ENCODE measurements around the gene KCNQ1. TPM values are rescaled to one million over a fixed set of nuclear protein-coding genes. Genes with fewer than 3 reads are reported as not detected.

The KCNQ1 gene
- total and polyA plus RNA-seq, 9 of the 15 experiments (the other 6 are each of a cell fraction or from before 2014, with no cell fraction given): 0.44 TPM; not detected in 8

DNA sequence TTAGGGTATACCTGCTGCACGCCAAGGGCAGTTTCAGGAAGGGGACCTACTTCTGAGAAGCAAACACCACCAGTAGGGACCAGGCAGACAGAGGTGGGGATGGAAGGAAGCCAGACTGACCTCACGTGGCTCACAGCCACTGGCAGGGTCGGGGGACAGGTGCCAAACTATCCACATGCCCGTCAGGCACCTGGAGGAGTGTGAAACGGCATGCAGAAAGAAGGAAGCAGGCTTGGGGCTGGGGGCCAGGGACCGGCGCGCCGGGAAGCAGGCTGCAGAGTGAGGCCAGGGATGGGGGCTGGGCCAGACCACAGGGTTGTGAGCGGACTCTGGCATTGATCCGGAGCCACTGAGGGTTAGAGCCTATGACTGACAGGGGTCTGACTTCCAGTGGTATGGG is 393.3 kb downstream of the KCNQ1 start:
- H3K4me1 ChIP-seq (replicated peaks in 1 of 2; ENCODE audit: control insufficient read depth in 2 of 2, insufficient read depth in 2 of 2, low read length in 2 of 2): peaks cover 10 to 81% of the 10 kb centered on the region in 2 experiments
- H2AFZ ChIP-seq (ENCODE audit: low read depth, low read length): no peak overlapping the region
- no peak overlapping the region for H3K27ac ChIP-seq (ENCODE audit: extremely low read depth, low read depth, low read length)
- H3K79me2 ChIP-seq (ENCODE audit: control insufficient read depth, insufficient read depth, low read length): no peaks in the 10 kb centered on the region
- no peaks in the 10 kb centered on the region for H3K36me3 ChIP-seq (ENCODE audit: control insufficient read depth, insufficient read depth, low read length)
- H3K27me3 ChIP-seq (ENCODE audit: control insufficient read depth in 2 of 2, insufficient read depth in 2 of 2, low read length in 2 of 2): peaks cover 0 to 6% of the 10 kb centered on the region in 2 experiments; a peak in 2 of 5 replicates
- no peaks in the 10 kb centered on the region for H3K9me3 ChIP-seq (replicated peaks; ENCODE audit: control insufficient read depth, insufficient read depth, low read depth, low read length)
- H3K4me3 ChIP-seq: no peak overlapping the region
- in situ Hi-C loops (cut with MboI): no loop called here
- 40% methylated on average over 11 of the region's 11 CpGs for WGBS (ENCODE audit: insufficient coverage, low coverage, missing lambda C conversion rate)
- no peak for DNase-seq (ENCODE audit: extremely low read depth in 1 of 4, low spot score in 3 of 4)
- no peaks in the 10 kb centered on the region for H3K9me1 ChIP-seq (ENCODE audit: control insufficient read depth, insufficient read depth, low read length)
- ChIA-PET CTCF (ENCODE audit: low intra/inter-chr PET ratio) (no interaction called here), POLR2A (no interaction called here)
- no peak for ATAC-seq
- no peaks in the 10 kb centered on the region for H4K20me1 ChIP-seq (replicated peaks; ENCODE audit: control insufficient read depth, insufficient read depth, low read length)
- no peak for FAIRE-seq
- H3K9ac ChIP-seq (ENCODE audit: insufficient read depth in 1 of 2, low read depth in 2 of 2, low read length in 2 of 2): no peak overlapping the region
- no peak overlapping the region for H3K4me2 ChIP-seq (ENCODE audit: insufficient read depth, low read length)
- intact Hi-C loops (cut with micrococcal nuclease): no loop called here
- BruUV-seq (replicated peaks): no TSS peak
- no peak for TF ChIP-seq DDX20 (tag; IDR thresholded peaks at IDR 0.05; ENCODE audit: low read depth)
- no peak for TF ChIP-seq MCM2 (IDR thresholded peaks at IDR 0.05; ENCODE audit: low read depth)
- TF ChIP-seq SP1 (CRISPR knock-in tag; IDR thresholded peaks at IDR 0.05): no peak
- no peak for TF ChIP-seq SUPT5H (IDR thresholded peaks at IDR 0.05)
- TF ChIP-seq EZH2 (IDR thresholded peaks at IDR 0.05; ENCODE audit: borderline replicate concordance, low read depth, low read length): no peak
- TF ChIP-seq, protein P1, sequence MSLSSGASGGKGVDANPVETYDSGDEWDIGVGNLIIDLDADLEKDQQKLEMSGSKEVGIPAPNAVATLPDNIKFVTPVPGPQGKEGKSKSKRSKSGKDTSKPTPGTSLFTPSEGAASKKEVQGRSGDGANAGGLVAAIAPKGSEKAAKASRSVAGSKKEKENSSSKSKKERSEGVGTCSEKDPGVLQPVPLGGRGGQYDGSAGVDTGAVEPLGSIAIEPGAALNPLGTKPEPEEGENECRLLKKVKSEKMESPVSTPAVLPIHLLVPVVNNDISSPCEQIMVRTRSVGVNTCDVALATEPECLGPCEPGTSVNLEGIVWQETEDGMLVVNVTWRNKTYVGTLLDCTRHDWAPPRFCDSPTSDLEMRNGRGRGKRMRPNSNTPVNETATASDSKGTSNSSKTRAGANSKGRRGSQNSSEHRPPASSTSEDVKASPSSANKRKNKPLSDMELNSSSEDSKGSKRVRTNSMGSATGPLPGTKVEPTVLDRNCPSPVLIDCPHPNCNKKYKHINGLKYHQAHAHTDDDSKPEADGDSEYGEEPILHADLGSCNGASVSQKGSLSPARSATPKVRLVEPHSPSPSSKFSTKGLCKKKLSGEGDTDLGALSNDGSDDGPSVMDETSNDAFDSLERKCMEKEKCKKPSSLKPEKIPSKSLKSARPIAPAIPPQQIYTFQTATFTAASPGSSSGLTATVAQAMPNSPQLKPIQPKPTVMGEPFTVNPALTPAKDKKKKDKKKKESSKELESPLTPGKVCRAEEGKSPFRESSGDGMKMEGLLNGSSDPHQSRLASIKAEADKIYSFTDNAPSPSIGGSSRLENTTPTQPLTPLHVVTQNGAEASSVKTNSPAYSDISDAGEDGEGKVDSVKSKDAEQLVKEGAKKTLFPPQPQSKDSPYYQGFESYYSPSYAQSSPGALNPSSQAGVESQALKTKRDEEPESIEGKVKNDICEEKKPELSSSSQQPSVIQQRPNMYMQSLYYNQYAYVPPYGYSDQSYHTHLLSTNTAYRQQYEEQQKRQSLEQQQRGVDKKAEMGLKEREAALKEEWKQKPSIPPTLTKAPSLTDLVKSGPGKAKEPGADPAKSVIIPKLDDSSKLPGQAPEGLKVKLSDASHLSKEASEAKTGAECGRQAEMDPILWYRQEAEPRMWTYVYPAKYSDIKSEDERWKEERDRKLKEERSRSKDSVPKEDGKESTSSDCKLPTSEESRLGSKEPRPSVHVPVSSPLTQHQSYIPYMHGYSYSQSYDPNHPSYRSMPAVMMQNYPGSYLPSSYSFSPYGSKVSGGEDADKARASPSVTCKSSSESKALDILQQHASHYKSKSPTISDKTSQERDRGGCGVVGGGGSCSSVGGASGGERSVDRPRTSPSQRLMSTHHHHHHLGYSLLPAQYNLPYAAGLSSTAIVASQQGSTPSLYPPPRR (CRISPR knock-in tag; IDR thresholded peaks at IDR 0.05; ENCODE audit: borderline replicate concordance): no peak
- TF ChIP-seq ZMIZ1 (IDR thresholded peaks at IDR 0.05; ENCODE audit: low read depth in 2 of 2, low read length in 2 of 2): no peak
- no peak for TF ChIP-seq CEBPB (tag; IDR thresholded peaks at IDR 0.05)
- TF ChIP-seq, protein P2, sequence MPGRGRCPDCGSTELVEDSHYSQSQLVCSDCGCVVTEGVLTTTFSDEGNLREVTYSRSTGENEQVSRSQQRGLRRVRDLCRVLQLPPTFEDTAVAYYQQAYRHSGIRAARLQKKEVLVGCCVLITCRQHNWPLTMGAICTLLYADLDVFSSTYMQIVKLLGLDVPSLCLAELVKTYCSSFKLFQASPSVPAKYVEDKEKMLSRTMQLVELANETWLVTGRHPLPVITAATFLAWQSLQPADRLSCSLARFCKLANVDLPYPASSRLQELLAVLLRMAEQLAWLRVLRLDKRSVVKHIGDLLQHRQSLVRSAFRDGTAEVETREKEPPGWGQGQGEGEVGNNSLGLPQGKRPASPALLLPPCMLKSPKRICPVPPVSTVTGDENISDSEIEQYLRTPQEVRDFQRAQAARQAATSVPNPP (IDR thresholded peaks at IDR 0.05; ENCODE audit: borderline replicate concordance, insufficient read depth, insufficient read length): no peak
- TF ChIP-seq ZNF561 (CRISPR knock-in tag; conservative IDR thresholded peaks at IDR 0.05): no peak
